HFFc6 (cell line): ENCODE results near the gene TP63. TPM values are rescaled to one million over a fixed set of nuclear protein-coding genes. Genes with fewer than 3 reads are reported as not detected.
A peak's percentile ranks its signal among the peaks of the same experiment; 100 is the strongest.

ENCODE experiments used
- DNase-seq: peaks from one replicate; pipeline ENCODE4 v3.0.0-alpha.2; 2018
- H3K27ac Mint-ChIP-seq: 2 replicates; pipeline ENCODE4 v1.8.0; 2020; ENCODE audit warnings: mild to moderate bottlenecking, mixed read lengths
- H3K27me3 Mint-ChIP-seq: 2 replicates; pipeline ENCODE4 v1.8.0; 2021; ENCODE audit warnings: mild to moderate bottlenecking, moderate library complexity, mixed read lengths; ENCODE audit not compliant: insufficient read depth
- H3K36me3 Mint-ChIP-seq: 2 replicates; pipeline ENCODE4 v1.8.0; 2021; ENCODE audit warnings: low read depth, mixed read lengths
- H3K4me1 Mint-ChIP-seq: 2 replicates; pipeline ENCODE4 v1.8.0; 2020; ENCODE audit warnings: low read depth, mixed read lengths
- H3K4me3 Mint-ChIP-seq: 2 replicates; pipeline ENCODE4 v1.8.0; 2020; ENCODE audit warnings: mild to moderate bottlenecking, moderate library complexity, mixed read lengths
- H3K9me3 Mint-ChIP-seq: 2 replicates; pipeline ENCODE4 v1.8.0; 2020; ENCODE audit warnings: mild to moderate bottlenecking, mixed read lengths
- CTCF ChIP-seq: fragments of 200-600 bp; sonication (generic); IDR thresholded peaks from 2 replicates; pipeline ENCODE4 v1.5.0; 2021; ENCODE audit warnings: antibody characterized with exemption, mild to moderate bottlenecking
- total RNA-seq, 6 experiments: library from RNA; stranded (reverse); fragmentation: NEBNext Ultra II Directional; extraction: Animal tissue kit (Norgen Biotek cat#: 25700); gene quantifications; 2 replicates in 1 of 6; 3 replicates in 5 of 6; pipeline ENCODE4 v1.2.3, GENCODE V29; 2021

The TP63 gene
- total RNA-seq, 6 experiments from 2014 or later: not detected

GRCh38 chr3:189914799-189915198 lies 283.6 kb downstream of the TP63 start:
- no peak for TF ChIP-seq CTCF
- H3K4me1 Mint-ChIP-seq: peaks cover 29% of the 10 kb centered on the region
- H3K27ac Mint-ChIP-seq: peak overlapping the region; percentile 42
- H3K36me3 Mint-ChIP-seq: no peaks in the 10 kb centered on the region
- no peaks in the 10 kb centered on the region for H3K9me3 Mint-ChIP-seq
- DNase-seq: peak; percentile 86
- no peaks in the 10 kb centered on the region; the same call in none of the 2 replicates for H3K27me3 Mint-ChIP-seq
- H3K4me3 Mint-ChIP-seq: no peak overlapping the region; the same call in 1 of the 2 replicates

- Mint-ChIP-seq H3K36me3 (no peaks in the 10 kb centered on the region), H3K4me3 (no peak overlapping the region), H3K9me3 (no peaks in the 10 kb centered on the region), H3K27me3 (no peaks in the 10 kb centered on the region), H3K4me1 (no peaks in the 10 kb centered on the region), H3K27ac (no peak overlapping the region)
- no peak for DNase-seq
- TF ChIP-seq CTCF: no peak
These were observed 290.6 kb downstream of the TP63 start for GRCh38 chr3:189921770-189922169.

GRCh38 chr3:189927975-189928895 lies 297.0 kb downstream of the TP63 start:
- Mint-ChIP-seq H3K27me3 (peaks cover 11% of the 10 kb centered on the region; the same call in 1 of the 2 replicates), H3K4me1 (peaks cover 5% of the 10 kb centered on the region; the same call in 1 of the 2 replicates), H3K27ac (no peak overlapping the region), H3K9me3 (no peaks in the 10 kb centered on the region), H3K36me3 (no peaks in the 10 kb centered on the region), H3K4me3 (no peak overlapping the region)
- no peak for DNase-seq
- no peak for TF ChIP-seq CTCF

GRCh38 chr3:189936201-189936945 lies 305.2 kb downstream of the TP63 start:
- Mint-ChIP-seq H3K4me1 (peaks cover 22% of the 10 kb centered on the region), H3K9me3 (peaks cover 7% of the 10 kb centered on the region)

More at GRCh38 chr3:189936201-189936945, 305.2 kb downstream of the TP63 start:
- H3K36me3 Mint-ChIP-seq: no peaks in the 10 kb centered on the region
- no peak for TF ChIP-seq CTCF
- peaks cover 21% of the 10 kb centered on the region for H3K27me3 Mint-ChIP-seq
- no peak overlapping the region for H3K4me3 Mint-ChIP-seq
- DNase-seq: no peak
- H3K27ac Mint-ChIP-seq: no peak overlapping the region
